SK-N-SH (cell line): ENCODE measurements around the gene NSD2. TPM values are rescaled to one million over a fixed set of nuclear protein-coding genes. Genes with fewer than 3 reads are reported as not detected.

Source experiments
- CTCF ChIA-PET: fragments of 300-600, 350-600 bp; formaldehyde crosslinking; extraction: SDS; loops from one replicate; lab custom pipeline; 2021; lab: Yijun Ruan, JAX
- POLR2A ChIA-PET: fragments of 350-600 bp; sonication (Branson Sonifier 250); formaldehyde crosslinking; extraction: SDS; loops from one replicate; lab custom pipeline; 2020; ENCODE audit warnings: antibody characterized with exemption, inconsistent platforms; lab: Yijun Ruan, JAX
- DNase-seq: peaks from one replicate; pipeline ENCODE4 v3.0.0; 2012
- H2AFZ ChIP-seq: fragments of 200-600 bp; sonication (generic); 2 replicates; pipeline ENCODE4 v1.8.1; 2016; ENCODE audit warnings: antibody characterized with exemption, mild to moderate bottlenecking, low read depth
- H3F3A ChIP-seq: fragments of 200-600 bp; sonication (generic); replicated peaks from 2 replicates; pipeline ENCODE3; 2016; ENCODE audit warnings: antibody characterized with exemption, mild to moderate bottlenecking; ENCODE audit not compliant: insufficient read depth
- H3K27ac ChIP-seq, 2 experiments: fragments of 200-500 bp in 1 of 2; fragments of 200-600 bp in 1 of 2; sonication (Bioruptor generic) in 1 of 2; sonication (generic), shearing (Covaris generic) in 1 of 2; 2 replicates each; pipeline versions ENCODE4 v1.5.1 to v1.6.1; 2014 to 2016; ENCODE audit warnings: low read depth in 2 of 2, inconsistent platforms in 1 of 2, low read length in 1 of 2, mild to moderate bottlenecking in 1 of 2, mixed read lengths in 1 of 2
- H3K27me3 ChIP-seq: fragments of 200-600 bp; sonication (generic), shearing (Covaris generic); 2 replicates; pipeline ENCODE4 v1.6.1; 2016; ENCODE audit warnings: mixed run types; ENCODE audit not compliant: insufficient read depth
- H3K36me3 ChIP-seq, 2 experiments: fragments of 200-500 bp in 1 of 2; fragments of 200-600 bp in 1 of 2; sonication (Bioruptor generic) in 1 of 2; sonication (generic) in 1 of 2; replicated peaks in 1 of 2; 2 replicates each; pipeline versions ENCODE3 to v1.5.1; 2014 to 2016; ENCODE audit warnings: low read length in 1 of 2, mild to moderate bottlenecking in 1 of 2; ENCODE audit not compliant: insufficient read depth in 2 of 2, control insufficient read depth in 1 of 2
- H3K4me1 ChIP-seq, 2 experiments: fragments of 200-500 bp in 1 of 2; fragments of 200-600 bp in 1 of 2; sonication (Bioruptor generic) in 1 of 2; sonication (generic), shearing (Covaris generic) in 1 of 2; 2 replicates each; pipeline versions ENCODE4 v1.5.1 to v1.6.1; 2014 to 2016; ENCODE audit warnings: low read depth in 1 of 2, low read length in 1 of 2, mixed run types in 1 of 2; ENCODE audit not compliant: insufficient read depth in 2 of 2, control insufficient read depth in 1 of 2
- H3K4me2 ChIP-seq: fragments of 200-600 bp; sonication (generic), shearing (Covaris generic); 2 replicates; pipeline ENCODE4 v1.6.1; 2017; ENCODE audit warnings: mixed run types
- H3K4me3 ChIP-seq, 2 experiments: fragments of 200-500 bp in 1 of 2; fragments of 200-600 bp in 1 of 2; sonication (Bioruptor generic) in 1 of 2; sonication (generic), shearing (Covaris generic) in 1 of 2; 2 replicates each; pipeline versions ENCODE4 v1.5.1 to v1.8.1; 2014 to 2016; ENCODE audit warnings: low read depth in 2 of 2, inconsistent platforms in 1 of 2, low read length in 1 of 2, mild to moderate bottlenecking in 1 of 2, mixed read lengths in 1 of 2, moderate library complexity in 1 of 2
- H3K79me2 ChIP-seq: fragments of 200-600 bp; sonication (generic); 2 replicates; pipeline ENCODE4 v1.8.1; 2017; ENCODE audit warnings: mild to moderate bottlenecking; ENCODE audit not compliant: insufficient read depth
- H3K9ac ChIP-seq: fragments of 200-600 bp; sonication (generic); 2 replicates; pipeline ENCODE4 v1.6.1; 2017; ENCODE audit warnings: mixed run types
- H3K9me2 ChIP-seq: fragments of 200-600 bp; sonication (generic); 2 replicates; pipeline ENCODE4 v1.6.1; 2017; ENCODE audit warnings: mixed run types
- H3K9me3 ChIP-seq: fragments of 200-600 bp; sonication (generic); 2 replicates; pipeline ENCODE4 v1.6.1; 2017; ENCODE audit warnings: mixed run types, mild to moderate bottlenecking, moderate library complexity
- H4K20me1 ChIP-seq: fragments of 200-600 bp; sonication (generic); 2 replicates; pipeline ENCODE4 v1.6.1; 2017; ENCODE audit warnings: mild to moderate bottlenecking, mixed run types; ENCODE audit not compliant: insufficient read depth
- CHD2 ChIP-seq: fragments of 150-350 bp; IDR thresholded peaks from 2 replicates; pipeline ENCODE4 v1.6.1; 2018; ENCODE audit warnings: low read length; ENCODE audit not compliant: partially characterized antibody
- EZH2phosphoT487 ChIP-seq: fragments of 200-600 bp; sonication (generic); IDR thresholded peaks from 2 replicates; pipeline ENCODE4 v1.6.1; 2017; ENCODE audit warnings: low read depth, mixed run types, mild to moderate bottlenecking, antibody characterized with exemption, moderate library complexity, borderline replicate concordance
- MEF2A ChIP-seq: IDR thresholded peaks from 2 replicates; pipeline ENCODE4 v1.4.0; 2012; ENCODE audit warnings: low read depth, borderline replicate concordance
- MXI1 ChIP-seq: IDR thresholded peaks from 2 replicates; pipeline ENCODE4 v1.6.1; 2012; ENCODE audit warnings: mild to moderate bottlenecking, low read depth, low read length, improper control_type of control experiment
- SMC3 ChIP-seq: IDR thresholded peaks from 2 replicates; pipeline ENCODE4 v1.6.1; 2012; ENCODE audit warnings: low read depth, low read length, improper control_type of control experiment
- WGBS: methylation state at CpG from one replicate; pipeline ENCODE4 v1.1.6; 2017; ENCODE audit warnings: low lambda C conversion rate; 5-methylcytosine and 5-hydroxymethylcytosine counted together
- polyA plus RNA-seq, 3 experiments: library from polyadenylated mRNA; depleted of rRNA; stranded (reverse); fragments of >200 nt; gene quantifications; 2 replicates each; pipeline ENCODE4 v1.2.3, GENCODE V29; 2012
- TF ChIP-seq, protein P1 (sequence below): IDR thresholded peaks from 2 replicates; pipeline ENCODE4 v1.6.1; 2012; ENCODE audit warnings: mild to moderate bottlenecking, low read depth, low read length, moderate library complexity
- TF ChIP-seq, protein P2 (sequence below): IDR thresholded peaks from 2 replicates; pipeline ENCODE4 v1.4.0; 2012; ENCODE audit warnings: low read depth, borderline replicate concordance

The NSD2 gene
- polyA plus RNA-seq, 1 of the 3 experiments (the other 2 are of a cell fraction), result 34.2 TPM

DNA sequence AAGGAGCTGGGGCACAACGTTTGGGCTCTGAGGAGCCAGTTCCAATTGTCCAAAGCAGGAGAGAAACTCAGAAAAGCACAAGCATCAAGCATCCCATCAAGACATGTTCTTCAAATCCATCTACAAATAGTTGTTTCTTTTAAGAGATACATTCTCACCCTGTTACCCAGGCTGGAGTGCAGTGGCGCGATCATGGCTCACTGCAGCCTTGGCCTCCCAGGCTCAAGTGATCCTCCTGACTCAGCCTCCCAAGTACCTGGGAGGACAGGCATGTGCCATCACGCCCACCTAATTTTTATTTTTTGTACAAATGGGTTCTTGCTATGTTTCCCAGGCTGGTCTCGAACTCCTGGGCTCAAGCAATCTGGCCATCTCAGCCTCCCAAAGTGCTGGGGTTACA is 119.5 kb downstream of the NSD2 start:
- Histone ChIP-seq H3K27ac (no peak overlapping the region), H4K20me1 (peaks cover 8% of the 10 kb centered on the region; the same call in 1 of the 2 replicates), H3K79me2 (peaks cover 37% of the 10 kb centered on the region), H3K9me3 (no peaks in the 10 kb centered on the region), H3K9me2 (no peaks in the 10 kb centered on the region), H3K36me3 (peaks cover 7 to 39% of the 10 kb centered on the region in 2 experiments), H3K9ac (no peak overlapping the region), H3F3A (no peaks in the 10 kb centered on the region), H3K4me2 (no peak overlapping the region)
- CTCF ChIA-PET, result no interaction called here
- no peak for DNase-seq
- no peak for TF ChIP-seq EZH2phosphoT487
- no peak for TF ChIP-seq MEF2A
- TF ChIP-seq, protein P1, sequence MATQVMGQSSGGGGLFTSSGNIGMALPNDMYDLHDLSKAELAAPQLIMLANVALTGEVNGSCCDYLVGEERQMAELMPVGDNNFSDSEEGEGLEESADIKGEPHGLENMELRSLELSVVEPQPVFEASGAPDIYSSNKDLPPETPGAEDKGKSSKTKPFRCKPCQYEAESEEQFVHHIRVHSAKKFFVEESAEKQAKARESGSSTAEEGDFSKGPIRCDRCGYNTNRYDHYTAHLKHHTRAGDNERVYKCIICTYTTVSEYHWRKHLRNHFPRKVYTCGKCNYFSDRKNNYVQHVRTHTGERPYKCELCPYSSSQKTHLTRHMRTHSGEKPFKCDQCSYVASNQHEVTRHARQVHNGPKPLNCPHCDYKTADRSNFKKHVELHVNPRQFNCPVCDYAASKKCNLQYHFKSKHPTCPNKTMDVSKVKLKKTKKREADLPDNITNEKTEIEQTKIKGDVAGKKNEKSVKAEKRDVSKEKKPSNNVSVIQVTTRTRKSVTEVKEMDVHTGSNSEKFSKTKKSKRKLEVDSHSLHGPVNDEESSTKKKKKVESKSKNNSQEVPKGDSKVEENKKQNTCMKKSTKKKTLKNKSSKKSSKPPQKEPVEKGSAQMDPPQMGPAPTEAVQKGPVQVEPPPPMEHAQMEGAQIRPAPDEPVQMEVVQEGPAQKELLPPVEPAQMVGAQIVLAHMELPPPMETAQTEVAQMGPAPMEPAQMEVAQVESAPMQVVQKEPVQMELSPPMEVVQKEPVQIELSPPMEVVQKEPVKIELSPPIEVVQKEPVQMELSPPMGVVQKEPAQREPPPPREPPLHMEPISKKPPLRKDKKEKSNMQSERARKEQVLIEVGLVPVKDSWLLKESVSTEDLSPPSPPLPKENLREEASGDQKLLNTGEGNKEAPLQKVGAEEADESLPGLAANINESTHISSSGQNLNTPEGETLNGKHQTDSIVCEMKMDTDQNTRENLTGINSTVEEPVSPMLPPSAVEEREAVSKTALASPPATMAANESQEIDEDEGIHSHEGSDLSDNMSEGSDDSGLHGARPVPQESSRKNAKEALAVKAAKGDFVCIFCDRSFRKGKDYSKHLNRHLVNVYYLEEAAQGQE, result no peak
- no peak for TF ChIP-seq SMC3
- TF ChIP-seq CHD2, result no peak
- TF ChIP-seq, all 33 proteins: peak for 0
- no peaks in the 10 kb centered on the region for H3K27me3 ChIP-seq
- 86% methylated on average over 5 of the region's 5 CpGs for WGBS
- POLR2A ChIA-PET, result no interaction called here
- peaks cover 0 to 9% of the 10 kb centered on the region in 2 experiments; a peak in 1 of 4 replicates for H3K4me1 ChIP-seq
- no peak overlapping the region for H3K4me3 ChIP-seq
- no peak overlapping the region for H2AFZ ChIP-seq

DNA sequence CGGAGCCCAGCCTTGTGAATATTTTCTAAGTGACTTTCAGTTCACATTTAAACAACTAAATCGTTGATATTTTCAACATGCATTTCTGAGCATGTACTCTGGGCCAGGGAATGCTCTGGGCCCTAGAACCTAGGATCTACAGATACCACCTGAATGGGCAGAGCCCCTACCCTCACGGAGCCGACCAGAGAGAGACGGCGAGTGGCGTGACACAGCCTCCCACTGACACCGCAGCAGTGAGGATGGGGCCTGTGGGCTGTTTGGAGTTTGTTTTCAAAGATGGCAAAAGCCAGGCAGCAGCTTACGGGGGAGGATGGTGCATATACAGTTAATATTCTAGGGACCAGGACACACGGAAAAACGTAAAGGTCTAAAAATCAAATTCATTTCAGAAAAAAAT is 119.9 kb downstream of the NSD2 start:
- H3K9me2 ChIP-seq, result no peaks in the 10 kb centered on the region
- H3K4me2 ChIP-seq, result no peak overlapping the region
- no peak overlapping the region for H3K9ac ChIP-seq
- H2AFZ ChIP-seq, result no peak overlapping the region
- no peaks in the 10 kb centered on the region for H3K9me3 ChIP-seq
- WGBS, result 96% methylated on average over 11 of the region's 11 CpGs
- TF ChIP-seq MXI1, result no peak
- TF ChIP-seq, protein P2, sequence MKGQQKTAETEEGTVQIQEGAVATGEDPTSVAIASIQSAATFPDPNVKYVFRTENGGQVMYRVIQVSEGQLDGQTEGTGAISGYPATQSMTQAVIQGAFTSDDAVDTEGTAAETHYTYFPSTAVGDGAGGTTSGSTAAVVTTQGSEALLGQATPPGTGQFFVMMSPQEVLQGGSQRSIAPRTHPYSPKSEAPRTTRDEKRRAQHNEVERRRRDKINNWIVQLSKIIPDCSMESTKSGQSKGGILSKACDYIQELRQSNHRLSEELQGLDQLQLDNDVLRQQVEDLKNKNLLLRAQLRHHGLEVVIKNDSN, result no peak
- TF ChIP-seq SMC3, result no peak
- peaks cover 7 to 35% of the 10 kb centered on the region in 2 experiments for H3K36me3 ChIP-seq
- POLR2A ChIA-PET, result no interaction called here
- H3K4me3 ChIP-seq, result no peak overlapping the region
- peaks cover 42% of the 10 kb centered on the region for H3K79me2 ChIP-seq
- DNase-seq, result peak; percentile 15
- H3K27ac ChIP-seq, result no peak overlapping the region
- H4K20me1 ChIP-seq, result peaks cover 8% of the 10 kb centered on the region; the same call in 1 of the 2 replicates
- peaks cover 0 to 9% of the 10 kb centered on the region in 2 experiments; a peak in 1 of 4 replicates for H3K4me1 ChIP-seq
- no peaks in the 10 kb centered on the region for H3K27me3 ChIP-seq
- CTCF ChIA-PET, result no interaction called here
- no peaks in the 10 kb centered on the region for H3F3A ChIP-seq
